Fibroblast of skin of left quadriceps (primary cell): ENCODE data around the gene DSCAM.
"Not testable (repeated sequence)": the region's sequence is repeated elsewhere in the genome, so short reads cannot be mapped to it uniquely, and the experiment has no call there.

Experiments
- DNase-seq, 2 experiments: peaks; one replicate each; pipeline ENCODE4 v3.0.0-alpha.2; 2013; ENCODE audit warnings: low read depth in 2 of 2

Gene DSCAM

DNA sequence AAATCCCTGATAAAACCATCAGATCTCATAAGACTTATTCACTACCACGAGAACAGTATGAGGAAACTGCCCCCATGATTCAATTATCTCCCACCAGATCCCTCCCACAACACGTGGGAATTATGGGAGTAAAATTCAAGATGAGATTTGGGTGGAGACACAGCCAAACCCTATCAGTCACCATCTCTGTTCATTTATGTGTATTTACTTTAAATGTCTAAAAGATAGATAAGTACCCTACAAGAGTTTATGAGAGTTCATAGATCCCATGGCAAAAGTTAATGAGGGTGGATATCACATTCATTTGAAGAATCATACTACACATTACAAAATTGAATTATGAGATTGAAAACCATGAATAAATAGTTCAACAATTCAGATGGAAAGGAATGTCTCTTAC, 526.2 kb downstream of the DSCAM start:
- DNase-seq: not testable (repeated sequence)

DNA sequence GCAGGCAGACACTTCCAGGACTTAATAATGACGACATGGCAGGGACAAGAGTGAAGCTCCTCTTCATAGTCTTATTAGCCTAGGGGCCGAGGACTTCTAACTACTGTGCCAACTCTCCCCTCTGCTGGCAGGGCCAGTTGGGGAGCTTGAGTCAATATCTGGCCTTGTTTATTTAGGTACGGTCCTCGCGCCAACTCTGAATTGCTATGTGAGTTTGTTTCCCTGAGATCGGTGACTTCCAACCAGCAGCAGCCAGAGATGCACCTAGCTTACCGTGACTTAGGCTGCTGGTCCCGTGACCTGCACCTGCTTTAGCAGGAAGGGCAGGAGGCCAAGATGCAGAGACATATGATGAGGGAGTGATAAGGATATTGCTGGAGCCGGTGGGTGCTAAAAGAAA, 528.6 kb downstream of the DSCAM start:
- no peak for DNase-seq

GRCh38 chr21:40316104-40316503, 530.9 kb downstream of the DSCAM start:
- DNase-seq: no peak

GRCh38 chr21:40315626-40316025, 531.3 kb downstream of the DSCAM start:
- DNase-seq: no peak

GRCh38 chr21:40313260-40313659, 533.7 kb downstream of the DSCAM start:
- no peak for DNase-seq

DNA sequence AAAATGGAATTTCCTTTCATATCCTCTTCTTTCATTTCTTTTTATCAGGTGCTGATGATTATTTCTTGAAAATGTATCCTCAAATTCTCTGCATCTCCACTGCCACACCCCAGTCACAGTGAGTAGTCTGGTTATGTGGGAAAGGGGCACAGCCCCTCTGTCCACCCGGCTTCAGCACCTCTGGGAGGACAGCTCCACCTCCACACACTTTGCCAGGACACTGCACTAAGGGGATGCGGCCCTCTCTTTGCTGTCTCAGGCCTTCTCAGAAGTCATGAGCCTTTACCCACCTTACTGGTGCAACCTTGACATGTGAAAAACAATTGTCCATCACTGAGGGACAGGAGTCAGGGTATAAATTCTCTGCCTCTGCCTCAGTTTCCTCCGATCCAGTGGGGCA, 546.7 kb downstream of the DSCAM start:
- no peak for DNase-seq

GRCh38 chr21:40299451-40299850, 547.5 kb downstream of the DSCAM start:
- DNase-seq: no peak

DNA sequence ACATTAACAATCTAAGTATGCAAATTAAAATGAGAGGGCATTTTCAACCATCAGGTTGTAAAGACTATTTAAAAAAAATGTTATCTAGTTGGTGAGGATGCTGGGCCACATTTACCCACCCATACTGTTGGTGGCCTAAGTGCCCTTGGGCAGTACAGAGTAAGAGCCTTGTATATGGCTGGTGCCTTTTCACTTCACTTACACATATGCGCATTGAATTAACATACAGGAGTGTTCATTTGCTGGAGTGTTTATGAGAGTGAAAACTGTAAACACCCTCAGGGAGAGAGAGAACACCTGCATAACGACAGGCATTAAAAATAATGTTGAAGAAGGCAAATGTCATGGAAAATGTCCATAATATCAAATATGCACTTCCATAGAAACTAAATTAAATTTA, 552.6 kb downstream of the DSCAM start:
- DNase-seq: no peak

DNA sequence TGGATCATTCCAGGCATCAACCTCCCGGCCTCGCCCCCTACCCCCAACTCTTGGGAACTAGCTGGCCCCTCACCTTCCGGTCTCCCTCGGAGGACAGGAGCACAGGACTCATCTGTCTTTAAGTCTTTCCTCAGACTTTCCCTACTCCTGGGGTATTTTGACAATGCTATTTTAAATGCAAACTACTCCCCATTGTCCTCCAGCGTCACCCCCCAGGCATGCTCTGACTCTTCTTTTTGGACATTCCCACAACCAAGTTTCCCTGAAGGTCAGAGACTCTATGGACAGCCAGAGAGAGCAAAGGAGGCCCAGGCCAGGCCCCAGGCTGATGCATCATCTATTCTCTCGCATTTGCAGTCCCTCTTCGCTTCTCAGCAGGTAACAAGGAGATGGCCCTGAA, 555.4 kb downstream of the DSCAM start:
- DNase-seq: no peak

- DNase-seq: no peak
These were observed 562.5 kb downstream of the DSCAM start for GRCh38 chr21:40284409-40284808.

DNA sequence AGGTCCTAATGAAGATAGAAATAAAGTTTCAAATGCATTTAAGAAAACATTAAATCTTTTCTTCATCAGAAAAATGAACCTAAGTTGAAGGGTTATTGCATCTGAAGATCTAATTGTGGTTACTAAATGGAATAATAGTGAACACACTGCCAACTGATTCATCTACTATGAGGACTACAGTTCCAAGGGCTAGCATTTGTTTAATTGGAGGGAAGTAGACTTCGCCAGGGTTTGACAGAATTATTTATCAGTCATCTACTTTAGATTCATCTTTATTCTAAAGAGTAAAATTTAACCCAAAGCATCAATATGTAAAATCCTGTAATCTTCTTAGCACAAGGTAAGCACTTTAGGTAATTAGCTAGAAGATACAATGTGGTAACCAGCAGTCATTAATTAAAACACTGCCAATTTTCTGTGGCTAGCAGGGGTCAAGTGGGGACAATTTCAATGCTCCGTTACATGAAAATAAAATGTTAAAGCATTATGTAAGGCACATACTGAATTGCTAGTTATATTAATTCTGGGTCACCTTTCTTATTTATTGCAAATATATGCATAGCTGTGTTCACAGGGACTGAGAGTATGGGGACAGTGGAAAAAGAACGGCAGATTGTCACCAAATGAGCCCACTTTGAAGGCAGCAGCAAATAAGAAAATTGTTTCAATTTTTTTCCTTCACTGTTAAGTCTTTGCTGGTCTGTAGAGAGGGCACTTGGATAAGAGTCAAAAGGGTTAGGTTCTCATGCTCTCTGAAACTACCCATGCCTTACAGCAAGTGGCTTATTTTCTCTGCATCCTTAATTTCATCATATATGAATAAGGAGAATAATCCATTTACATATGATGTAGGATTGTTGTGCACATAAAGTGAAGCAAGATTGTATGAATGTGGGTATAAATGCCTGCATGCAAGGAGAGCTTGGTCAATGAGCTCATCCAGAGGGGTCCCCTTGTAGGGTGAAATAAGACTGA, 563.8 kb downstream of the DSCAM start:
- no peak for DNase-seq

GRCh38 chr21:40278345-40278744, 568.6 kb downstream of the DSCAM start:
- DNase-seq: no peak

DNA sequence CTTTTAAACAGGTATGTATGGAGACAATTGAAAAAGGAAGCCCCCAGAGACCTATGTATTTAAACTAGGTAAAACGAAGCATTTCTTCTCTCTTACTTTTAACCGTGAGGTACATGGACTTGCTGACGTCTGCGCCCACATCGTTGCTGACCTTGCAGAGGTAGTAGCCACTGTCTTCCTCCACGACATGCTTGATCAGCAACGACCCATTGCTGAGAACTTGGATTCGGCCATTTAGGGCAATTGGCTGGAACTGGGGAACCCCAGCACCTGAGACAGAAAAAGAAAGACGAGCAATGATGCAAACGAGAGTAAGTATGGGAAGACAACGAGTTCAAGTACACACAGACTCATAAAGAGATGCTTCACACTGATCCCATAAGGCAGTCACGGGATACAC, 571.0 kb downstream of the DSCAM start:
- no peak for DNase-seq

DNA sequence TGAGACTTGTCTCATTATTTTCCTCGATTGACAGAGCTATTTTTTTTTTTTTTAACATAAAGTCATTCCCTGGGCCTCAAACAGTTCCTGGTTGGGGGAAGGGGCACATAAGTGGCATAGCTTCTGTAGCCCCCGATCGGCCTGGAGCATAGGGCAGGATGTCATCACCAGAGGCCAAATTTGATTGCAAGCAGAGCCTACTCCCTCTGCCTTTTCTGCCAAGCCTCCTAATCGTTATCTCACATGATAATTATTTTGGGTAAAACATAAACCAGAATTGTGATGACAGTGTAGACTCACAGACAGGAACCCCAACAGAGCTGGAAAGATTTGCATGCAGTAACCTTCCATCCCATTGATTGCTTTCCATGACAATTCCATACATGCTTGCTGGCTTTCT, 574.9 kb downstream of the DSCAM start:
- no peak for DNase-seq

DNA sequence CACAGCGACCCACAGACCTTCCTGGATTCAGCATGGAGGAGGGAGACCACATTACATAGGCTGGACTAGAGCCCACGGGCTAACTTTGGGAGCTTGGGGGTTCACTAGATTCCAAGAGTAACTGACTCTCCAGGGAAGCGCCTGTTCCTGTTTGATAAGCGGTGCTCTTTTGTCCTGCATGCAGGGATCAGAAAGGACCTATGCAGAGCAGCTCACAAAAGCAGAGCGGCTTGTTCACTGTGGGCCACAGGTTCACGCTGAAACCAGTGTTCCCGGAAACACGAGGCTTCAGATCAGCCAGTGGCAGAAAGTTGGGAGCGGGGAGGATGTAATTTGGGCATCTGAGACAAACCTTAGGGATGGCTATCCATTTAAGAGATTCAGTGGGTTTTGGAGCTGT, 575.8 kb downstream of the DSCAM start:
- DNase-seq: no peak

GRCh38 chr21:40270047-40270446, 576.9 kb downstream of the DSCAM start:
- no peak for DNase-seq

GRCh38 chr21:40269239-40269638, 577.7 kb downstream of the DSCAM start:
- no peak for DNase-seq

GRCh38 chr21:40258456-40258855, 588.5 kb downstream of the DSCAM start:
- not testable (repeated sequence) for DNase-seq

- no peak for DNase-seq
These were observed 589.6 kb downstream of the DSCAM start for GRCh38 chr21:40257342-40257741.

GRCh38 chr21:40255518-40256444, 591.2 kb downstream of the DSCAM start:
- no peak for DNase-seq

GRCh38 chr21:40254540-40255465, 592.2 kb downstream of the DSCAM start:
- peak; percentile 63 to 68 for DNase-seq
